ENCODE measurements around the gene ARHGAP27. TPM values are rescaled to one million over a fixed set of nuclear protein-coding genes. Genes with fewer than 3 reads are reported as not detected.
A peak's percentile ranks its signal among the peaks of the same experiment; 100 is the strongest.

ARHGAP27 gene
- total and polyA plus RNA-seq, 2 of the 13 experiments (the other 11 are each of a cell fraction or from before 2014, with no cell fraction given) = 15.5 to 18.9 TPM

- no peak for TF ChIP-seq ETS1 (CRISPR knock-in tag; IDR thresholded peaks at IDR 0.05)
- peak; percentile 73; the same call in 1 of the 2 replicates for TF ChIP-seq ZNF574 (CRISPR knock-in tag; IDR thresholded peaks at IDR 0.05)
- TF ChIP-seq SIN3B (IDR thresholded peaks at IDR 0.05; ENCODE audit: low read length) = no peak
- no peak for TF ChIP-seq ZNF646 (CRISPR knock-in tag; IDR thresholded peaks at IDR 0.05)
- TF ChIP-seq MYPOP (CRISPR knock-in tag; IDR thresholded peaks at IDR 0.05) = peak; percentile 34; the same call in 1 of the 2 replicates
- no peak for TF ChIP-seq SRSF9 (IDR thresholded peaks at IDR 0.05; ENCODE audit: borderline replicate concordance, insufficient read depth, low read depth, low read length, poor library complexity, severe bottlenecking)
- no peak for TF ChIP-seq ELK4 (CRISPR knock-in tag; IDR thresholded peaks at IDR 0.05; ENCODE audit: borderline replicate concordance)
- TF ChIP-seq HNRNPK (IDR thresholded peaks at IDR 0.05; ENCODE audit: low read depth, low read length, poor library complexity, severe bottlenecking) = no peak
- TF ChIP-seq KLF13 (CRISPR knock-in tag; IDR thresholded peaks at IDR 0.05) = no peak
- no peak for TF ChIP-seq ZNF790 (CRISPR knock-in tag; IDR thresholded peaks at IDR 0.05; ENCODE audit: borderline replicate concordance)
Measured at GRCh38 chr17:45428050-45428617, 4.5 kb downstream of the ARHGAP27 start (continued).

All from HepG2 (cell line).